Measurements from ENCODE around the gene TMEM81.

DNA sequence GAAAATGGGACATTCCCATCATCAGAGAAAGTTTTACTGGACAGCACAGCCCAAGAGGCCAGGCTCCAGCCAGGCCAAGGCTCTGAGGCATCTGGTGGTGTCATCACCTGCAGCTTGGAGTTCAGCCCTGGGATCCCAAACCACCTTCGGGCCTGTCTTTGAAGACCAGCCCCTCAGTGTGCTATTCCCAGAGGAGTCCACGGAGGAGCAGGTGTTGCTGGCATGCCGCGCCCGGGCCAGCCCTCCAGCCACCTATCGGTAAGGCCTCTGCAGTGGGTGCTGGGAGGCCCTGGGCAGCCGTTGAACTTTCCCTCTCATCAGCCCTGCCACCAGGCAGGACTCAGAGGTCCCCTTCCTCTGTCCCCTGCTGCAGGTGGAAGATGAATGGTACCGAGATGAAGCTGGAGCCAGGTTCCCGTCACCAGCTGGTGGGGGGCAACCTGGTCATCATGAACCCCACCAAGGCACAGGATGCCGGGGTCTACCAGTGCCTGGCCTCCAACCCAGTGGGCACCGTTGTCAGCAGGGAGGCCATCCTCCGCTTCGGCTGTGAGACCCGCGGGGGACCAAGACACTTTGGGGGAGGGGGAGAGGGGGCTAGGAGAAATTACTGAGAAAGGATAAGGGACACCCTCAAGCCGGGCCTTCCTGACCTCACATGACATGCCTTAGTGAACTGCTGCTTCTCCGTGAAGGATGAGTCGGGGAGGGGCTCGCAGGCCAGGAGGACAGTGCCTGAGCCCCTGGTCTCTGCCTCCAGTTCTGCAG lies 26.3 kb downstream of the TMEM81 start:
- TF ChIP-seq, protein P1, sequence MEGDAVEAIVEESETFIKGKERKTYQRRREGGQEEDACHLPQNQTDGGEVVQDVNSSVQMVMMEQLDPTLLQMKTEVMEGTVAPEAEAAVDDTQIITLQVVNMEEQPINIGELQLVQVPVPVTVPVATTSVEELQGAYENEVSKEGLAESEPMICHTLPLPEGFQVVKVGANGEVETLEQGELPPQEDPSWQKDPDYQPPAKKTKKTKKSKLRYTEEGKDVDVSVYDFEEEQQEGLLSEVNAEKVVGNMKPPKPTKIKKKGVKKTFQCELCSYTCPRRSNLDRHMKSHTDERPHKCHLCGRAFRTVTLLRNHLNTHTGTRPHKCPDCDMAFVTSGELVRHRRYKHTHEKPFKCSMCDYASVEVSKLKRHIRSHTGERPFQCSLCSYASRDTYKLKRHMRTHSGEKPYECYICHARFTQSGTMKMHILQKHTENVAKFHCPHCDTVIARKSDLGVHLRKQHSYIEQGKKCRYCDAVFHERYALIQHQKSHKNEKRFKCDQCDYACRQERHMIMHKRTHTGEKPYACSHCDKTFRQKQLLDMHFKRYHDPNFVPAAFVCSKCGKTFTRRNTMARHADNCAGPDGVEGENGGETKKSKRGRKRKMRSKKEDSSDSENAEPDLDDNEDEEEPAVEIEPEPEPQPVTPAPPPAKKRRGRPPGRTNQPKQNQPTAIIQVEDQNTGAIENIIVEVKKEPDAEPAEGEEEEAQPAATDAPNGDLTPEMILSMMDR (IDR thresholded peaks at IDR 0.05), result no peak
- no peak for TF ChIP-seq ZFX (IDR thresholded peaks at IDR 0.05; ENCODE audit: borderline replicate concordance)

Measured in 22Rv1 (cell line).